Central memory CD8-positive, alpha-beta T cell (primary cell): ENCODE measurements around the gene CLDN5.

ENCODE experiments used
- ATAC-seq: fragments of 150-1000 bp; cut with Tn5 transposase; replicated peaks from 2 replicates; pipeline ENCODE4 v1.10.0; 2022; ENCODE audit warnings: mild to moderate bottlenecking, moderate FRiP score, moderate number of reproducible peaks; ENCODE audit not compliant: poor library complexity, severe bottlenecking; ENCODE audit errors: extremely low read depth
- DNase-seq, 2 donors: peaks; one replicate each; pipeline ENCODE4 v3.0.0; 2021; ENCODE audit warnings: low spot score in 2 of 2
- H3K27ac Mint-ChIP-seq: one replicate; pipeline ENCODE4 v1.8.0; 2022; ENCODE audit warnings: low read depth, mild to moderate bottlenecking, moderate library complexity, mixed read lengths
- H3K27me3 Mint-ChIP-seq: one replicate; pipeline ENCODE4 v1.8.0; 2022; ENCODE audit warnings: mixed read lengths
- H3K36me3 Mint-ChIP-seq: one replicate; pipeline ENCODE4 v1.8.0; 2022; ENCODE audit warnings: mild to moderate bottlenecking, moderate library complexity, mixed read lengths; ENCODE audit not compliant: insufficient read depth
- H3K4me1 Mint-ChIP-seq: one replicate; pipeline ENCODE4 v1.8.0; 2022; ENCODE audit warnings: mixed read lengths
- H3K4me3 Mint-ChIP-seq: one replicate; pipeline ENCODE4 v1.8.0; 2022; ENCODE audit warnings: mild to moderate bottlenecking, moderate library complexity, mixed read lengths
- H3K9me3 Mint-ChIP-seq: one replicate; pipeline ENCODE4 v1.8.0; 2022; ENCODE audit warnings: mixed read lengths

The CLDN5 gene

DNA sequence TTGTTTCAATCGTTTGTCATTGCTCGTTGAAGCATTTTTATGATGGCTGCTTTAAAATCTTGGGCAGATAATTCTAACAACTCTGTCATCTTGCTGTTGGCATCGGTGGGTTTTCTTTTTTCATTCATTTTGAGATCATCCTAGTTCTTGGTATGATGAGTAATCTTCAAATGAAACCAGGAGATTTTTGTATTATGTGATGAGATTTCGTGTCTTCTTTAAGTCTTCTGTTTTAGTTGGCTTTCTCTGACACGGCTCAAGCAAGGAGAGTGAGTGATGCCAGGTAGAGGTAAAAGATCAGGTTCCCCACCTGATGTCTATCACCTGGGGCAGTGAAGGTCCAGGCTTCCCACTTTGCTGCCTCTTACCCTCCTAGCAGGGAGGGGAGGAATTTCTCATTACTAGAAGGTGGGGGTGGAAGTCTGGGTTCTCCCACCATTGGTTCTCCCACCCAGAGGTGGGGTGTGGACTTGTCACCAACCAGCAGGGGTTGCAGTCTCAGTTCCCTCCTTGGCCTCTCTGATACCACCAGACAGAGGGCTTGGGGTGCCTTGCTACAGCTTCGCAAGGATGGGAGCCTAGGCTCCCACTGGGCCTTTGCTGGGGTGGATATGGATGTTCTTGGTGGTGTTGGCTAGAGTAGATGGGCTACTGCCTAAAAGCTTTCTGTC is 31.6 kb downstream of the CLDN5 start:
- no peaks in the 10 kb centered on the region for H3K4me1 Mint-ChIP-seq
- H3K27ac Mint-ChIP-seq: peak overlapping the region; percentile 13
- H3K27me3 Mint-ChIP-seq: no peaks in the 10 kb centered on the region
- no peaks in the 10 kb centered on the region for H3K9me3 Mint-ChIP-seq
- no peaks in the 10 kb centered on the region for H3K36me3 Mint-ChIP-seq
- no peak overlapping the region for H3K4me3 Mint-ChIP-seq
- DNase-seq (no peak), ATAC-seq (no peak)

DNA sequence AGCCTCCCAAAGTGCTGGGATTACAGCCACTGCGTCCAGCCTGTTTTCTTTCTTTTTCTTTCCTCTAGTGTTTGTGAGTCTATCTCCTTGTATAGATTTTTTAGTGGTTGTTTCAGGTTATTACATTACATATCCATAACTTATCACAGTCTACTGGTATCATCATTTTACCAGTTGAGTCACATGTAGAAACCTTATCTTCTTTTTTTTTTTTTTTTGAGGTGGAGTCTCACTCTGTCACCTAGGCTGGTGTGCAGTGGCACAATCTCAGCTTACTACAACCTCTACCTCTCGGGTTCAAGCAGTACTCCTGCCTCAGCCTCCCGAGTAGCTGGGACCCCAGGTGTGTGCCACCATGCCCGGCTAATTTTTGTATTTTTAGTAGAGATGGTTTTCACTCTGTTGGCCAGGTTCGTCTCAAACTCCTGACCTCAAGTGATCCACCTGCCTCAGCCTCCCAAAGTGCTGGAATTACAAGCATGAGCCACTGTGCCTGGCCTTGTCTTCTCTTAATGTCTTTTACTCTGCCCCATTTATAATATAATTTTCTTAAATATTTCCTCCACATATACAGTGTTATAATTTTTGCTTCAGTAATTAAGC is 33.5 kb downstream of the CLDN5 start:
- Mint-ChIP-seq H3K27me3 (no peaks in the 10 kb centered on the region), H3K9me3 (no peaks in the 10 kb centered on the region), H3K4me3 (no peak overlapping the region), H3K27ac (no peak overlapping the region), H3K36me3 (peaks cover 1% of the 10 kb centered on the region), H3K4me1 (no peaks in the 10 kb centered on the region)
- DNase-seq: no peak
- no peak for ATAC-seq

DNA sequence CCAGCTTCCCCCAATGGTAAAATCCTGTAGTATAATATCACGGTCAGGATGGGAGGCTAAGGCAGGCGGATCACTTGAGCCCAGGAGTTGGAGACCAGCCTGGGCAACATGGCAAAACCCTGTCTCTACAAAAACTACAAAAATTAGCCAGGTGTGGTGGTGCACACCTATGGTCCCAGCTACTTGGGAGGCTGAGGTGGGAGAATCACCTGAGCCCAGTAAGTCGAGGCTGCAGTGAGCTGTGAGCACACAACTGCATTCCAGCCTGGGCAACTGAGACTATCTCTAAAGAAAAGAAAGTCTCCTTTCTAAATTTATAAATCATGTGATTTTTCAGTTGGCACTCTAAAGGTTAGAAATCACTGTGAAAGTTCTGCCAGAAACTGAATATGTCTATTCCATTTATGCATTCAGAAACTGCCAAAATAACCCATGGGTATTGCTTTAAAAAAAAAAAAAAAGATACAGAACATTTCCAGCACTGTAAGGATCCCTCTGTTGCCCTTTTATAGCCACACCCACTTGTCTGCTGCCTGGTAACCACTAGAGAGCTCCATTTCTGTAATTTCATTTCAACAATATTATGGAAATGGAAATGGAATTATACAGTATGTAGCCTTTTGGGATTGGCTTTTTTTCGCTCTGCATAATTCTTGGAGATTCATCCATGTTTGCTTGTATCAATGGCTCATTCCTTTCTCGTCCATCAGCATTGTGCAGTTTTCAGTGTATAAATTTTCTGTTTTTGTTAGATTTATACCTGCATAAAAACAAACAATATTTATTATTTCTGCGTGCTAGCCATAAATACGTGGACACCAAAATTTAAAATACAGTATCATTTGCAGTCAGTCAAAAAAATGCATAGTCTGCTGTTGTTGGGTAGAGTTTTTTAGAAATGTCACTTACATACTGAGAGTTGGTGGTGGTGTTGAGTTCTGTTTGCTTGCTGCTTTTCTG is 35.0 kb downstream of the CLDN5 start:
- H3K36me3 Mint-ChIP-seq: peaks cover 3% of the 10 kb centered on the region
- H3K27me3 Mint-ChIP-seq: no peaks in the 10 kb centered on the region
- DNase-seq (no peak), ATAC-seq (no peak)
- H3K27ac Mint-ChIP-seq: no peak overlapping the region
- no peaks in the 10 kb centered on the region for H3K9me3 Mint-ChIP-seq
- H3K4me3 Mint-ChIP-seq: no peak overlapping the region
- H3K4me1 Mint-ChIP-seq: no peaks in the 10 kb centered on the region

DNA sequence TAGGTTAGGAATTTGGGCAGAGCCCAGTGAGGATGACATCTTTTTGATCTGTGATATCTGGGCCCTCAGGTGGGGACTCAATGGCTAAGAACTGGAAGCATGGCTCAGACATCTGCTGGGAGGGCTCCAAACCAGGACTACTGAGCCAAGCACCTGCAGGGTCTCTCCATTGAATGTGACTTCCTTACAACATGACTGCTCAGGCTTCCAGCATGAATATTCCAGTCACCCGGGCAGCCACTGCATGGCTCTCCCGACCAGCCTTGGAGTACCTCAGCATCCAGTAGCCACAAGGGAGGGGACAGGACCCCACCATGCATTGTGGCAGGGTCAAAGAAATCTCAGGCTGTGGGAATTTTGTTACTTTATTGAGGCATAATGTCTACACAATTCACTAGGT is 35.9 kb downstream of the CLDN5 start:
- H3K9me3 Mint-ChIP-seq: no peaks in the 10 kb centered on the region
- H3K4me3 Mint-ChIP-seq: no peak overlapping the region
- H3K36me3 Mint-ChIP-seq: peaks cover 5% of the 10 kb centered on the region
- DNase-seq: no peak
- H3K4me1 Mint-ChIP-seq: no peaks in the 10 kb centered on the region
- H3K27me3 Mint-ChIP-seq: no peaks in the 10 kb centered on the region
- no peak overlapping the region for H3K27ac Mint-ChIP-seq
- no peak for ATAC-seq

DNA sequence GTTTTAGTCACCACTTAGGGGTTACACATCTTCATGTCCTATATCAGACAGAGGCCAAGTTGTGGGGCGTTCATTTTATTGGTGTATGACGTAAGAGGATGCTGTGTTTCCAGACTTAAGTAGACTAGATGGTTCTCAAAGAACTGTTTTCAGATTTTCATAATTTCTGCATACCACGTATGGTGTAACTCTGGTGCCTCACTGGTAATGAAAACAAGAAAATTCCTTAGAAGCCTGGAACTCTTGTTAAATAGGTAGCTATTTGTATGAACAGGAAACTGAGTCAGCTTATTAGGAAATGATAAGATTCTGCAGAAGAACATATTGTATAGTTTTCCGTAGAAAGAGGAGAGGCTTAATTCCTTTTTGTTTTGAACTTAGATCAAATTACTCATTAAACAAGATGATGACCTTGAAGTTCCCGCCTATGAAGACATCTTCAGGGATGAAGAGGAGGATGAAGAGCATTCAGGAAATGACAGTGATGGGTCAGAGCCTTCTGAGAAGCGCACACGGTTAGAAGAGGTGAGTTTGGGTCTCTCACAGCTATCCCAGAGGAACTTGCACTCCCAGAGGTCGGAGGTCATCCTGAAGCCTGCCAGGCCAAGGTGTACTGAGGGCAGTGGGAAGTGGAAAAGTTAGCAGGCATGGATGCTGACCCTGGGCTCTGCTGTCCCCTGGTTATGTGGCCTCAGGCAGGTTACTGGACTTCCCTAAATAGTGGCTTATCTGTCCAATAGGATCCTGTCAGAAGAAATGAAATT is 40.5 kb downstream of the CLDN5 start:
- ATAC-seq: no peak
- no peaks in the 10 kb centered on the region for H3K27me3 Mint-ChIP-seq
- no peak overlapping the region for H3K4me3 Mint-ChIP-seq
- peaks cover 9% of the 10 kb centered on the region for H3K36me3 Mint-ChIP-seq
- DNase-seq: no peak
- no peak overlapping the region for H3K27ac Mint-ChIP-seq
- H3K4me1 Mint-ChIP-seq: peaks cover 16% of the 10 kb centered on the region
- no peaks in the 10 kb centered on the region for H3K9me3 Mint-ChIP-seq

DNA sequence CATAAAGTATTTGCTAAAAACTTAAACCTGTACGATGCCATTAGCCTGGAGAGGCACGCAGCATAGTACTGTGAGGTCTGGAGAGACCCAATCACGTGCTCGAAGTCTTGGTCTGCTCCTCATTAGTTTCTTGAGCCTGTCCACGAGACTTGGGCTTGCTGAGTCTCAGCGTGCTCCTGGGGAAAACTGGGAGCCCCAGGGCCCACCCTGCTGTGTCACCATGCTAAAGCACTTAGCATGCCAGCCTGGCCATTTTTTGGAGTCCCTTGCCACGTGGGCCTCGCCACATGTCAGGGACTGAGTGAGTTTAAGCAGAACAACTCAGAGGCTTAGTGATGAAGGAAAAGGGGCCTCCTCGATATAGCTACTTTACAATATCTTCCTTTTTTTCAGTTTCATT is 41.9 kb downstream of the CLDN5 start:
- no peaks in the 10 kb centered on the region for H3K9me3 Mint-ChIP-seq
- H3K4me1 Mint-ChIP-seq: peaks cover 27% of the 10 kb centered on the region
- H3K27ac Mint-ChIP-seq: no peak overlapping the region
- peaks cover 9% of the 10 kb centered on the region for H3K36me3 Mint-ChIP-seq
- H3K27me3 Mint-ChIP-seq: no peaks in the 10 kb centered on the region
- no peak for ATAC-seq
- no peak for DNase-seq
- H3K4me3 Mint-ChIP-seq: no peak overlapping the region

DNA sequence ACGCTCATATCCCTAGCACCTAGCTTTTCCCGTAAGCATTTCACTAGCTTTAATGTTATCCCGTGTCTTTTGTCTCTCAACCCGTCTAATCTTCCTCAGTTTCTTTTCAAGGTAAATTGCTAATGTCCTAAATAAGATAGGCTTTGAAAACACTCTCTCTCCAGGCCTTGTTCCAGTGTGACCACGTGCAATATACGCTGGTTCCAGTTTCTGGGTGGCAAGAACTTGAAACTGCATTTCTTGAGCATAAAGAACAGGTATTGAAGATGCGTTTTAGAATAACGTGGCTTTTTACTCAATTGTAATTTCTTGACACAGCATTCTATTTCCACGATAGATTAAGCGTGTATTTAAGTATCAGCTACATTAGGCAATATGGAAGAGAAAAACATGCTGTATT is 43.4 kb downstream of the CLDN5 start:
- peaks cover 8% of the 10 kb centered on the region for H3K36me3 Mint-ChIP-seq
- ATAC-seq: no peak
- H3K27me3 Mint-ChIP-seq: no peaks in the 10 kb centered on the region
- peaks cover 35% of the 10 kb centered on the region for H3K4me1 Mint-ChIP-seq
- H3K9me3 Mint-ChIP-seq: no peaks in the 10 kb centered on the region
- H3K27ac Mint-ChIP-seq: no peak overlapping the region
- no peak for DNase-seq
- H3K4me3 Mint-ChIP-seq: peak overlapping the region; percentile 93

DNA sequence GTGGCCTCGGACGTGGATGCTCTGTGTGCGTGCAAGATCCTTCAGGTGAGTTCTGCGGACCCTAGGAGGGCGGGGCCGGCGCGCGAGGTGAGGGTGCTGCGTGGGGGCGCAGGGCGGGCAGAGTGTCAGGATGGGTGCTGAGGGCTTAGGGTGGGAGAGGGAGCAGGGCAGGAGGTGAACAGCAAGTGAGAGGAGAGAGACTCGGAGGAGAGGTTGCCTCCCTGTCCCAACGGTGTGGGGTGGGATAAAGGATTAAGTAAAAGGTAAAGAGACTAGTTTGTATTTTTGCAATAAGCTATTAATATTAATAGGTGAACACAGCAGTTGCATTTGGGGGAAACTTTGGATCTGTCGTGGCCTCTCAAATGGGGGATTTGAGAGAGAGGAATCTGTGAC is 44.0 kb downstream of the CLDN5 start:
- peak overlapping the region; percentile 98 for H3K27ac Mint-ChIP-seq
- DNase-seq (no peak), ATAC-seq (no peak)
- peaks cover 7% of the 10 kb centered on the region for H3K36me3 Mint-ChIP-seq
- H3K9me3 Mint-ChIP-seq: no peaks in the 10 kb centered on the region
- peak overlapping the region; percentile 93 for H3K4me3 Mint-ChIP-seq
- H3K27me3 Mint-ChIP-seq: no peaks in the 10 kb centered on the region
- peaks cover 42% of the 10 kb centered on the region for H3K4me1 Mint-ChIP-seq

DNA sequence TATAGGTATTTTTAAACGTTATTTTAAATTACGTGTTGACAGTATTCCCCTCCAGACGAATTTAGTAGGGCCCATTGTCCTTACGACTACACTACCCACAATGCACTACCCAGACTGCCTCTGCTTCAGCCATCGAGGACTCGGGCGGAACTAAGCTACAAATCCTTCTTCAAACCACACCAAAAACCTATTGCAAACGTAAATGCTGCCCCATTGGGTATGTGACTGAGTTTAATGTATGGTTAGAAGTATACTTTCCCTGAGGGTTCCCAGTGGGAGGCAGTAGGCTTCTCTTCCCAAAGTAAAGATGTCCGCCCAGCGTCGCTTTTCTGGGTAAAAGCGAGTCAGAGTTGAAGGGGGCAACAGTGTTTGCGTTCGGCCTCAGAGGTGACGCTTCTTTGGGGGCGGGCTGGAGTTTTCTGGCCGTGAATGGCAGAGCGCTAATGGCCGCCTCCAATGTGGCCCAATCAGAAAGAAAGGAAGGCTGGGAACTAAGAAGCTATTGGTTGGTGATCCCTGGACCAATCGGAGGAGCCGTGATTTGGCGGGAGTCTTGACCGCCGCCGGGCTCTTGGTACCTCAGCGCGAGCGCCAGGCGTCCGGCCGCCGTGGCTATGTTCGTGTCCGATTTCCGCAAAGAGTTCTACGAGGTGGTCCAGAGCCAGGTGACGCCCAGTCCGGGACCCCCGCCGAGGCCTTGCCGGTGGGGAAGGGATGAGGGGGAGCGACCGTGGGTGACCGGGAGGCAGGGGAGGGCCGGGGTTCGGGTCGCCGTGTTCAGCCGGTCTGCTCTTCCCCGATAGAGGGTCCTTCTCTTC is 44.6 kb downstream of the CLDN5 start, which contains the start of gene CDC45:
CDC45 (plus strand) TSS at position 566 of the 818 bp plus-strand sequence; CDS start at position 615, 49 bp downstream.
- H3K9me3 Mint-ChIP-seq: no peaks in the 10 kb centered on the region
- no peaks in the 10 kb centered on the region for H3K27me3 Mint-ChIP-seq
- peak within 1 kb of the TSS; percentile 98 for H3K27ac Mint-ChIP-seq
- peak; percentile 94 for ATAC-seq
- peaks cover 7% of the 10 kb centered on the region for H3K36me3 Mint-ChIP-seq
- DNase-seq: peak; percentile 83 to 92
- H3K4me3 Mint-ChIP-seq: peak within 1 kb of the TSS; percentile 93
- peaks cover 43% of the 10 kb centered on the region for H3K4me1 Mint-ChIP-seq

DNA sequence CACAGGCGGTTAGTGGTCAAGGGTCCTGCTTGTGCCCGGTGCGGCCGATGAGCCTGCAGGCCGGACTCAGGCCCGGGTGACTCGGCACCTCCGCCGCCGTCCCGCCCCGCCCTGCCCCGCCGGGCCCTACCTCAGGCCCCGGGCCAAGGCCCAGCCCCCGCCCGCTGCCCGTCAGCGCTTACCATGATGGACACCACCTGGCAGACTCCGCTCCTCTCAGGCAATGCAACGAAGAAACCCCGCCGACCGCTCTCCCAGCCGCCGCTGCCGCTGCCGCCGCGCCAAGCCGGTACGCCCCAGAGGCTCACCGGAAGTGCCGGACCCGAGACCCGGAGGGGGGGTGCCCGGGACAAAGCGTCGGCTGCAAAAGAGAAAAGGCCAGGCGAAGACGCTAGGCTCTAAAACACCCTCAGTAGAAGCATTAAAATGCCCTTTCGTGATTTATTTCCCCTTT is 45.3 kb downstream of the CLDN5 start, which contains the start of gene UFD1:
UFD1 (minus strand) TSS at position 293 of the 454 bp plus-strand sequence; CDS start at position 185, 108 bp downstream.
- peaks cover 10% of the 10 kb centered on the region for H3K36me3 Mint-ChIP-seq
- H3K27ac Mint-ChIP-seq: peak within 1 kb of the TSS; percentile 98
- ATAC-seq (peak; percentile 59), DNase-seq (peak; percentile 71 to 76)
- H3K27me3 Mint-ChIP-seq: no peaks in the 10 kb centered on the region
- H3K4me1 Mint-ChIP-seq: peaks cover 43% of the 10 kb centered on the region
- H3K4me3 Mint-ChIP-seq: peak within 1 kb of the TSS; percentile 93
- H3K9me3 Mint-ChIP-seq: no peaks in the 10 kb centered on the region

DNA sequence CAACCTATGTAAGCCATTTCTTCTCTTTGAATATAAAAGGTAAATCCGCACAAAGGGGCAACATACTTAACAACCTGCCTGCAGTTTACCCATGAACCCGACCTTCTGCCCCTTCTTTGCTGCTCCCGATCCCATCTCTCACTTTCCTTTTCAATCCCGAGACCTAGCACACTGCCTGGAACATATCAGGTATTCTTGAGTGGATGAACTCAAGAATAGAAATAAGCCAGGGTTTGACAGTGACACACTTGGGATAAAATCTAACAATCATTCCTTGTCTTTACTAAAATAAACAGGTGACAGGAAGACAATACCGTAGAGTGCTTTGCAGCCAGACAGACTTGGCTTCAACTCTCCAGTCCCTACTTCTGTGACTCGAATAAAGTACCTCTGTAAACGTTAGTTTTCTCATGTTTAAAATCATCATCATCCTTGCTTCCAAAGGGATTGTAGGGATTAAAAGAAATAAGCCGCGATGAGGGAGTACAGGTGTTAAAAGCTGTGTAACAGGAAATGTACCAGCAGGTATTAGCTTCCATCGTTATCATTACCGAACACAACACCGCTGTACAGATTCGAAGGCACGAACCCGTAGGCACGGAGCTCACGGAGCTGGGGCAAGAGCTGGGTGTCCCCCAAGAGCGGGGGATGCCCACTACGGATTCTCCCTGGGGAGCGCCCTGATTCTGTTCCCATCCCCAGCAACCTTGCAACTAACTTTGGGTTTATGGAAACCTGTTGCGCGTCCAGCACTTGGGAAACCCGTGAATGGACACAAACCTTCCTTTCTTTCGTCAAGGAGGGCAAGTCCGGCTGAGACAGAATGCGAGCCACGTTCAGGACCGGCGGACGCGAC is 45.9 kb downstream of the CLDN5 start:
- H3K27me3 Mint-ChIP-seq: no peaks in the 10 kb centered on the region
- peak overlapping the region; percentile 98 for H3K27ac Mint-ChIP-seq
- H3K36me3 Mint-ChIP-seq: peaks cover 13% of the 10 kb centered on the region
- DNase-seq: no peak
- H3K4me3 Mint-ChIP-seq: peak overlapping the region; percentile 93
- ATAC-seq: no peak
- H3K4me1 Mint-ChIP-seq: peaks cover 43% of the 10 kb centered on the region
- H3K9me3 Mint-ChIP-seq: no peaks in the 10 kb centered on the region
